Inflammatory macrophage treated with lipopolysaccharide for 1 hour (primary cell): Measurements from ENCODE around the gene OTUD1.
"Not testable (repeated sequence)": the region's sequence is repeated elsewhere in the genome, so short reads cannot be mapped to it uniquely, and the experiment has no call there.

Experiments used
- DNase-seq, 2 donors: peaks; one replicate each; pipeline ENCODE4 v3.0.0-alpha.2; 2020 to 2022

The OTUD1 gene, protein sequence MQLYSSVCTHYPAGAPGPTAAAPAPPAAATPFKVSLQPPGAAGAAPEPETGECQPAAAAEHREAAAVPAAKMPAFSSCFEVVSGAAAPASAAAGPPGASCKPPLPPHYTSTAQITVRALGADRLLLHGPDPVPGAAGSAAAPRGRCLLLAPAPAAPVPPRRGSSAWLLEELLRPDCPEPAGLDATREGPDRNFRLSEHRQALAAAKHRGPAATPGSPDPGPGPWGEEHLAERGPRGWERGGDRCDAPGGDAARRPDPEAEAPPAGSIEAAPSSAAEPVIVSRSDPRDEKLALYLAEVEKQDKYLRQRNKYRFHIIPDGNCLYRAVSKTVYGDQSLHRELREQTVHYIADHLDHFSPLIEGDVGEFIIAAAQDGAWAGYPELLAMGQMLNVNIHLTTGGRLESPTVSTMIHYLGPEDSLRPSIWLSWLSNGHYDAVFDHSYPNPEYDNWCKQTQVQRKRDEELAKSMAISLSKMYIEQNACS

DNA sequence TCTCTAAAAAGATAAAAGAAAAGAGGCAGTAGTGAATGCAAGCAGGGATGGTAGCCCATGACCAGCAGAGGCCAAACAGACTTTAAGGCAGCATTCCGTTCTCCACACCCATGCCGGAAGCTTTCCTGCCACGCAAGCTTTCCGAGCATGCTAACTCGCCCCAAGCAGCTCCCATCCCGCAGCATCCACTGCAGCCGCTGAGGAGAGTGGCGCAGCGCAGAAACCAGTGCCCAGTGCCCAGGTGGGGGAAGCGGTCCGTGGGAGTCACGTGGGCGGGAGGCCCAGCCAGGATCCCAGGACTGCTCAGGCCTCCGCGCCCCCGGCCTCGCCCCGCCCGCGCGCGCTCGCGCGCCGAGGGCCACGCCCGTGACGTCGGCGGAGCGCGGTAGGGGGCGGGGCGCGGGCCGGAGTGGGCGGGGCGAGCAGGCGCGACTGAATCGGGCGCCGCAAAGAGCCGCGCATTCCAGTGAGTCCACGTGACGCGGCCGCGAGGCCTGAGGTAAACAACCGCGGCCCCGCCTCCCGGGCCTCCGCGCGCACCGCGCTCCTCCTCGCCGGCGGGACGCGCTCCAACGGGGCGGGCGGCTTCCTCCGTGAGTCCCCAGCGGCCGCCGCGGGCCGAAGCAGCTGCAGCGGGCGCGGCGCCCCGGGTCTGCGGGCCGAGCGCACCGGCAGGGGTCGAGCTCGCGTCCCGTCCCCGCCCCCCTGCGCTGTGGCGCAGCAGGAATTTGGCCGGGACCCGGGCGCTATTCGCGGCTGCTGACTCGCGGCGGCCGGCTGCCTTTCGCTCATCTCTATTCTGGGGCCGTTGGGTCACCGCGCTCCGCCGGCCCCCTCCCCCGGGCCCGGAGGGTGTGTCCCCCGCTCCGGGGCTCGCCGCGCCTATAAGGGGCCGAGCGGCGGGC, at the start of gene OTUD1:
Gene OTUD1, plus strand, starts transcription at position 529 of the 905 bp plus-strand sequence. CDS start 383 bp downstream, outside the sequence.
- peak; percentile 92 to 97 for DNase-seq

DNA sequence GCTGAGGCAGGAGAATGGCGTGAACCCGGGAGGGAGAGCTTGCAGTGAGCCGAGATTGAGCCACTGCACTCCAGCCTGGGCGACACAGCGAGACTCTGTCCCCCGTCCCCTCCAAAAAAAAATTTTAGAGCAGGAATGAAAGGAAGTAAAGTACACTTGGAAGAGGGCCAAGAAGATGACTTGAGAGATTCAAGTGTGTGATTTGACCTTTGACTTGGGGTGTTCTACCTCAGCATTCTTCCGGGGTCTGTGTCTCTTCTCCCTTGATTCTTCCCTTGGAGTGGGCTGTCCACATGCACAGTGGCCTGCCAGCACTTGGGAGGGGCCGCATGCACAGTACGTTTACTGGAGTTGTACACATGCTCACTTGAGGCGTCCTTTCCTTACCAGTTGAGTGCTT, 48.5 kb upstream of the OTUD1 start:
- DNase-seq = not testable (repeated sequence)

DNA sequence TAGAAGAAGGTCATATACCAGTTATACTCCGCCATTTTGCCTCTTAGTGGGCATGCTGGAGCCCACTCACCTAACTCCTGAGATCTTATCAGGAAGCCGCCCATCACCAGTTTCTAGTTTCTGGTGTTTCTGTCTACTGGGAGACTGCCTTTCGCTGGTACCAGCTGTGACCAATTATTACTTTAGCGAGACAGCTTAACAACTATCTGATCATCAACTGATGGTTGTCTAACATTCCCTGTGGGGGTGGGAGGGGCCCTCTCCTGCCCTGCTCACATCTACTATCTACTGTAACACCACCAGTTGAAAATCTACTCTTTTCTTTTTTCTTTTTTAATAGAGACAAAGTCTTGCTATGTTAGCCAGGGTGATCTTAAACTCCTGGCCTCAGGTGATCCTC, 48.1 kb upstream of the OTUD1 start:
- DNase-seq = no peak

DNA sequence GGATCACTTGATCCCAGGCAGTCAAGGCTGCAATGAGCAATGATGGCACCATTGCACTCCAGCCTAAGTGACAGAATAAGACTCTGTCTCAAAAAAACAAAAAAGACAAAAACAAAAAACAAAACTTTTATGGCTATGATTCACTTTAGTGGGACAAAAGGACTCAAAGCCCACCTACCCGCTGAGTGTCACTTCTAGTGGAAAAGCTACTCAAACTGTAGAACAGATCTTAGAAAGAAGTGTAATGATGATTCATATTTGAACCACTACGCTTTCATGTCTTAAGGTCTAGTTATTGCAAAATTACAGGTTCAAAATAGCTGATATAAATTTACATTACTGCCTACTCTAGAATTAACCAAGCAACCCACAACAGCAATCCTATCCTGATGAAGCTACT, 47.1 kb upstream of the OTUD1 start:
- DNase-seq = no peak

DNA sequence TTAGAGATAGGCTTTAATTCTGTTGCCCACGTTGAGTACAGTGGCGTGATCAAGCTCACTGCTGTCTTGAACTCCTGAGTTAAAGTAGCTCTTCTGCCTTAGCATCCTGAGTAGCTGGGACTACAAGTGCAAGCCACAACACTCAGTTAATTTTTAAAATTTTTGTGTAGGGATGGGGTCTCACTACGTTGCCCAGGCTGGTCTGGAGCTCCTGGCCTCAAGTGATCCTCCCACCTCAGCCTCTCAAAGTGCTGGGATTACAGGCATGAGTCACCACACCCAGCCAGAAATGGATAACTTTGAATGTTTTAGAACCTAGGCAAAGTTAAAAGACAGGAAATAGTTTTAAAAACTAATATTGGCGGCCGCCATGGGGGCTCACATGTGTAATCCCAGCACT, 43.9 kb upstream of the OTUD1 start:
- DNase-seq = no peak

DNA sequence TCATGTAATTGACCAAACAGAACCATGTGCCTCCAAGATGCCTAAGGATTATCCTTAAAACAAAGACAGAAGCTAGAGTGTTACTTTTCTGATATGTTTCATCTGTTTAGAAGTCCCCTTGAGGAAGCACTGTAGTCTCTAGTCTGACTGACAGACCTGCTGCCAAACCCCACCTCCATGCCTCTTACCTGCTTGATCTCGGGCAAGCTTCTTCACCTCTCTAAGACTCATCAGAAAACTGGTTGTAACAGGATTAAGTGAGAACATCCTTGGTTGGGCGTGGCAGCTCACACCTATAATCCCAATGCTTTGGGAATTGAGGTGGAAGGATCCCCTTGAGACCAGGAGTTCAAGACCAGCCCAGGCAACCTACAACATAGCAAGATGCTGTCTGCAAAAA, 42.2 kb upstream of the OTUD1 start:
- DNase-seq = no peak

DNA sequence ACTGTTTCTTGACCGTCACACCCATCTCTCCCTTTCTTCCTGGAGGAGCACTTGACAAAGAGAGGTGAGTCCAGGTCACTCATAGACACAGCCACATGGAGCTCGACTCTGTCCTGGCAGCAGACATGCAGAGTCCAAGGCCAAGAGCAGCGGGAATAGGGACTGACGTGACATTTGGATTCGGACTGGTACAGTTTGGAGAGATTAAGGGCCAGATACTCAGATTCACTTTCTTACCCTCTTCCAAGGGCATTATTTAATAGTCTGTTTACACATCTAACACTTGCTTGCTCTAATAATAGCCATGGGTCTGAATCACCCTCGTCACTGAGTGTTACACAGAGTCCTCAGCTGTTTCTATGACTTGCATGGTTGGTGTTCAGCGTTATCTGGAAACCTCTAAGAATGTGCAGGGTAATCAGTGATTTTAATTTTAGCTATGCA, 39.2 kb upstream of the OTUD1 start:
- DNase-seq = no peak

DNA sequence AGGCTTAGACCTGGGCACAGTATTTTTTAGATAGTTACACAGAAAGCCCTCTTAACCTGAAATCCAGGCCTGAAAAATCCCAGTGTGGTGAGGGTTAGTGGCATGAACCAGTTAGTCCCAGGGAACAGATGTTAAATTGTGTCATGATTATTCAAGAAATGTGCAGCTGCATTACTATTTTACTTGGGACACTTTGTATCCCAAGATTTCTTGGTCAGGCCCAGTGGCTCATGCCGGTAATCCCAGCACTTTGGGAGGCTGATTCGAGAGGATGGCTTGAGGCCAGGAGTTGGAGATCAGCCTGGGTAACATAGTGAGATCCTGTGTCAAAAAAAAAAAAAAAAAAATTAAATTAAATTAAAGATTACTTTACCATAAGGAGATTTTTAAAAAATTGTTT, 36.0 kb upstream of the OTUD1 start:
- no peak for DNase-seq

DNA sequence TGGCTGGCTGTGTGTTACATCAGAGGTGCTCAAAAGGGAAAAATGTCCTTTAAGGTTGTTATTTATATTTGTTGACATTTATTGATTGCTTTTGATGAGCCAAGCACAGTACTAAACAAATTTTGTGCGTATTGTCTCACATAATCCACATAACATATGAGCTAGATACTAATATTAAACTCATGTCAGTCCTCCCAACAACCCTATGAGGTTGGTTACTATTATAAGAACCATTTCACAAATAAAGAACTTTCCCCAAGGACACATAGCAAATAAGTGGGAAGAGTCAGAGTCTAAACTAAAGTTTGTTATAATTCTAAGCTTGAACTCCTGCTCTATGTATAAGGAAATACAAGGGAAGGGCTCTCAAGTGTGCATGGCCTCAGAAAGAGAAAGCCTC, 35.6 kb upstream of the OTUD1 start:
- DNase-seq = no peak

DNA sequence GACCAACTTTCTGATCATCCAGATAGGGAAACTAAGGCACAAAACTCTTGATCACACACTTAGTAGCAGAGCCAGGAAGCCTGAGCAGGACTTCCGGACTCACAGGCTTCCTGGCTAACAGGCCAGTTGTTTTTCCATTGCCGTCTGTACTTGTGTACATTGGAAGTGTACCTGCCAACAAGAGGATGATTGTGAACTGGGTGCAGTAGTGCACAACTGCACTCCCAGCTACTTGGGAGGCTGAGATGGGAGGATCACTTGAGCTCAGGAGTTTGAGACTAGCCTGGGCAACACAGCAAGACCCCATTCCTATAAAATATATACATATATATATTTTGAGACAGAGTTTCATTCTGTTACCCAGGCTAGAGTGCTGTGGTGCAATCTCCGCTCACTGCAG, 35.2 kb upstream of the OTUD1 start:
- DNase-seq = no peak

DNA sequence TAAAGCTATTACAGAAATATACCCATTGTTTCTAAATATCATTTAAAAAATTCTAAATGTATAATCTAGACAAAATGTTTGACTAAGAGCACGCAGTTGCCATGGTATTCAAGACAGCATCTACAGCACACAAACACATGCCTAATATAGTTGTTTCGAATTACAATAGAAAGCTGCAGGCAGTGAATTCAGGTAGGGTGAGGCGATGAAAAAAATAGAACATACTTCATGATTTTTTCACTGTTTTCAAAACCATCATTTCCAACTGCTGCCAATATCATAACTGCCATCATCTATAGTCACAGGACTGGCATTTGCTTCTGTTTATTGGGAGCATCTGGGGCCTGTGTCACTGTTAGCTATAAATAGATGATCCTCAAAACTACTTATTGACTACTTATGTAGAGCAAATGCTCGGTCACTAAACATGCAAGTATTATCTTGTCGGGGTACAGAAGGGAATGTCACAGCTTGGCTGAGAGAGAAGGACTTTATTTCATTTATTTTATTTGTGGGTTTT, 34.4 kb upstream of the OTUD1 start:
- no peak for DNase-seq

DNA sequence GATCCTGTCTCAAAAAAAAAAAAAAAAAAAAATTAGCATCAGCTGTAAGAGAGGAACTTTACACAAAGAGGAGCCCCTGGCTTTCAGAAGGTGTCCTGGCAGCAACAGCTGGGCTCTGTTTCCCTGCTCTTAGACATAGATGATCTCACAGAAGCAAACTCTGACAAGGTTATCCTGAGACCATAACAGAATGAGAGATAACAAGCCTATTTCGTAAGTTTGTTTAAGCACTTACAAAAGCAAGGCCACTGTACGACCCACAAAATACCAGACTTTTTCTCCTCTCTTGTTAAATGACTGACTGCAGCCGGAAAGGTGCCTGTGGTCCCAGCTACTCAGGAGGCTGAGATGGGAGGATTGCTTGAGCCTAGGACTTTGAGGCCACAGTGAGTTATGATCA, 33.3 kb upstream of the OTUD1 start:
- DNase-seq = no peak

DNA sequence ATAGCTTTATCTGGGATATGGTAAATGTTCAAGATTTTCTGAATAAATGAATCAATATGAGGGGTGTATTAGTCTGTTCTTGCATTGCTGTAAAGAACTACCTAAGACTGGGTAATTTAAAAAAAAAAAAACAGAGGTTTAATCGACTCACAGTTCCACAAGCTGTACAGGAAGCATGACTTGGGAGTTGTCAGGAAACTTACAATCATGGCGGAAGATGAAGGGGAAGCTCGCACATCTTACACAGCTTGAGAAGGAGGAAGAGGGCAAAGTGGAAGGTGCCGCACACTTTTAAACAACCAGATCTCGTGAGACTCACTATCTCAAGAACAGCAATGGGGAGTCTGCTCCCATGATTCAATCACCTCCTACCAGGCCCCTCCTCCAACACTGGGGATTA, 32.5 kb upstream of the OTUD1 start:
- DNase-seq = no peak

DNA sequence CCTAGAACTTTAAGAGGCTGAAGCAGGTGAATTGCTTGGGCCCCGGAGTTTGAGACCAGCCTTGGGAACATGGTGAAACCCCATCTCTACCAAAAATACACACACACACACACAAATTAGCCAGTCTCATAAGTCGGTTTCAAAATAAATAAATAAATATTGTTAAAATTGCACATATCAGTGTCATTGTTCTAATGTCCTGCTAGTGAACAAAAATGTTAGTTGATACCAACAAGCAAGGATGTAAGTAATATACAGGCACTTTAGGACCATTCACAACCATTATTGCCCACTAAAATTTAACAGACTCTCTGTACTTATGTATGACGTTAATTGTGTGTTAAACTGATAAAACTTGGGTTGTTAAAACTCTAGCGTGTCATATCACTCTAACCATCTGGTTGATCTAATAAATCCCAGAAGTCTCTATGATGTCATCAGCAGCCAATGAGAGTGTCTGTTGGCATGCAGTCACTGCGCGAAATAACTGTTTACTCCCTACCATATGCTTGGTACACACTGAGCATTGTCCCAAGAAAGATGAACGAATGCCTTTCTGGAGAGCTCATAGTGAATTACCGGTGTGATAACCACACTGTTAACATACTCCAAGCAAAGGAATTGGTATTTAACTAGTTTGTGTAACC, 30.4 kb upstream of the OTUD1 start:
- DNase-seq = no peak

DNA sequence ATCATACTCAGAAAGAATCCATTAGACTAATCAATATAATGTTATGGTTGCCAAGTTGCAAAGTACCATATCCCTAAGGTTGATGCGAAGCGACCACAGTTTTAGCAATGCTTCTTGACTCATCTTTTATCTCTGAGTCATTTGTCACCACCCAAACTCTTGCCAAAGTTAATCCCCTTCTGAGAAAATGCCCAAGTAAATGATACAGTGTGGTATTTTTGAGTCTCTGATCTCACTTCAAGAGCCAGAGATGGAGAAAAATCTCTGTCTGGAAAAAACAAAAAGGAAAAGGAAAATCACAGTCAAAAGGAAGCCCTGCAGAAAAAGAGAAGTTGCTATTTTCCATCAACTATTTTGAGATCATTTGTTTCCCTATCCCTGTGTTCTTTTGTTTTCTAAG, 26.7 kb upstream of the OTUD1 start:
- DNase-seq = peak; percentile 94 to 96

DNA sequence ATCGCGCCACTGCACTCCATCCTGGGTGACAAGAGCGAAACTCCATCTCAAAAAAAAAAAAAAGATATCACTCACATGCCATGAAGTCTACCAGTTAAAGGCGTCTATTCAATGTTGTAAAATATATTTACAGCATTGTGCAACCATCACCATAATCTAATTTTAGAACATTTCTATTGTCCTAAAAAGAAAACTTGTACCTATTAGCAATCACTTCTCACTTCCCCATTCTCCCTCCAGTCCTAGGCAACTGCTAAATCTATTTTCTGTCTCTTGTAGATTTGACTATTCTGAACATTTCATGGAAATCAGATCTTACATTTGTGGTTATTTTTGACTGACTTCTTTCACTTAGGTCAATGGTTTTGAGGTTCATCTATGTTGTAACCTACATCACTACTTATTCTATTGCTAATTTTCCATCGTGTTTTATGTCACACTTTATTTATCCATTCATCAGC, 25.2 kb upstream of the OTUD1 start:
- peak; percentile 87 to 91 for DNase-seq

DNA sequence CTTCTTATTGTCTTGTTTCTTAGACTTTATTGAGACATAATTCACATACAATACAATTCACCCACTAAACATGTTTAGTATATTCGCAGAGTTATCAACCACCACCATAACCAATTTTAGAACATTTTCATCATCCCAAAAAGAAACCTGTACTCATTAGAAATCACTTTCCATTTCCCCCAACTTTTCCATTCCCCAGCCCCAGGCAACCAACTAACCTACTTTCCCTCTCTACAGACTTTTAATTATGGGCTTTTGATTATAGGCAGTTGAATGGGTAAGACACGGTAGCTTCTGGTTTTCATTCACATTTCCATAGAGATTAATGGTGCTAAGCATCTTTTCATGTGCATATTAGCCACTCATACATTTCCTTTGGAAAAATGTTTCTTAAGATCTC, 24.2 kb upstream of the OTUD1 start:
- no peak for DNase-seq

DNA sequence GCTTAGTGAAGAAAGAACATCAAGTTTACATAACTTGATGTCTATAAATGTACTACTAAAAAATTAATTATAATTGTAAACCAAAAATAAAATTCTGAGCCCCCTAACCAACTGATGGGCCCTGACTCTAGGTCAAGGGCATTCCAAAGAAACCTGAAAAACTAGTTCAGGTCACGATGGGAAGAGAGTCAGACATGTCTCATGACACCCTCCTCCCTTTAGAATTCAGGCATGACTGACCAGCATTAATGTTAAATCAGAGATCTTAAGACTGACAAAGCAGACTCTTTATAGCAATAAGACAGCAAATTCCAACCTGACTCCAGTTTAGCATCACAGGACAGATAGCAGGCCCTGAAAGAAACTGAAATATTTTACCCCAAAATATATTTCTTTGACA, 21.6 kb upstream of the OTUD1 start:
- DNase-seq = no peak

DNA sequence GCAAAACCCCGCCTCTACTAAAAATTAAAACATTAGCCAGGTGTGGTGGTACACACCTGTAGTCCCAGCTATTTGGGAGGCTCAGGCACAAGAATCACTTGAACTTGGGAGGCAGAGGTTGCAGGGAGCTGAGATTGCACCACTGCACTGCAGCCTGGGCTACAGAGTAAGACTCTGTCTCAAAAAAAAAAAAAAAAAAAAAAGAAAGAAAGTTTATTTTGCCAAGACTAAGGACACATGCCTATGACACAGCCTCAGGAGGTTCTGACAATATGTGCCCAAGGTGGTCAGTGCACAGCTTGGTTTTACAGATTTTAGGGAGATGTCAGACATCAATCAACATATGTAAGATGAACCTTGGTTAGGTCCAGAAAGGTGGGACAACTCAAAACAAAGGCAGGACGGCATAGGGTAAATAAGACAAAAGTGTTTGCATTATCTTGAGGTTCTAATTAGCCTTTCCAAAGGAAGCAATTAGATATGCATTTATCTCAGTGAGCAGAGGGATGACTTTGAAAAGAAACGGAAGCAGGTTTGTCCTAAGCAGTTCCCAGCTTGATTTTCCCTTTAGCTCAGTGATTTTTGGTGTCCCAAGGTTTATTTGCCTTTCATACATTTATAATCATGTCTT, 20.7 kb upstream of the OTUD1 start:
- no peak for DNase-seq

DNA sequence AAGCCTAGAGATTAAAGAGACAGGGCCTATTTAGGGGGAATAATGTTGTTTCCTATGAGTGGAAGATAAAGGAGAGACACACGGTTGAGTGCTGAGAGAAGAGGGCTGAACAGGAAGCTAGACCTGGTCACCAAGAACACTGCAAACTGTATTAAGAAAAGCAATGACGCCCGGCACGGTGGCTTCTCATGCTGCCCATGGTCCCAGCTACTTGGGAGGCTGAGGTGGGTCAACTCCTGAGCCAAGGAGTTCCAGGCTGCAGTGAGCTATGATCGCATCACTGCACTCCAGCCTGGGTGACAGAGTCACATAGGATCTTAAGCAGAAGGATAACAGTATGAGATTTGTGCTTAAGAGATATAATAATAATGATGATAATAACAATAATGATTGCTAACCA, 19.7 kb upstream of the OTUD1 start:
- DNase-seq = no peak

DNA sequence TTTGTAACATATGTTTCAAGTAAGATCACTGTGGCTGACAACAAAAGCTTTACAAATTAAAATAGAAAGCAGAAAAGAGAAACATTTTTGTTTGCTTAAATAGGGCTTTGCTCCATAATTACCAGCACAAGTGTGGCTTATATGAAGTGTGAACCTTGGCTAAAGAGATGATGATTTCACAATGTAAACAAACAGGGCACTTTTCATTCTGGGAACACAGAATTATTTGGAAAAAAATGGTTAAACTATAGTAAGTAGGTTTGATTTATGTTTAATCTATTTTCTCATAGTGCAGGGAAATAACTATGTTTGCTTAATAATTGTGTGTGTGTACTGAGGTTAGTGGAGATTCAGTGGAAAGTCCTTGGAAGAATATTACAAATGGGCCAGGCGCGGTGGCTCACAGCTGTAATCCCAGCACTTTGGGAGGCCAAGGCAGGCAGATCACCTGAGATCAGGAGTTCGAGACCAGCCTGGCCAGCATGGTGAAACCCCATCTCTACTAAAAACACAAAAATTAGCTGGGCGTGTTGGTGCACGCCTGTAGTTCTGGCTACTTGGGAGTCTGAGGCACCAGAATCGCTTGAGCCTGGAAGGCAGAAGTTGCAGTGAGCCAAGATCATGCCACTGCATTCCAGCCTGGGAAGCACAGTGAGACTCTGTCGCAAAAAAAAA, 19.1 kb upstream of the OTUD1 start:
- no peak for DNase-seq

DNA sequence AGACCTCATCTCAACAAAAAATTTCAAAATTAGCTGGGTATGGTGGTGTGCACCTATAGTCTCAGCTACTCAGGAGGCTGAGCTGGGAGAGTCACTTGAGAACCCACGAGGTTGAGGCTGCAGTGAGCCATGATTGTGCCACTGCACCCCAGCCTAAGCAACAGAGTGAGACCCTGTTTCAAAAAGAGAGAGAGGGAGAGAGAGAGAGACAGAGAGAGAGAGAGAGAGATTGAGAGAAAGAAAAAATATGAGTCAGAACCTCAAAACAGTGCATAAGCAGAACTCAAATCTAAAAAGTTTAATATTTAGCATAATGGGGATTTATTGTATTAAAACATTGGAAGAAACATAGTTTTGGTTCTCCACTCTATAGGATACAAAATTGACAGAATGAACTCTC, 17.5 kb upstream of the OTUD1 start:
- no peak for DNase-seq
